Measurements from ENCODE around the gene ZNF608.

The ZNF608 gene

GRCh38 chr5:124714910-124715309 lies 31.5 kb downstream of the ZNF608 start:
- no peak for DNase-seq (ENCODE audit: low read depth)

- DNase-seq (ENCODE audit: low read depth): no peak
Observed at GRCh38 chr5:124713595-124713994, 32.8 kb downstream of the ZNF608 start.

- no peak for DNase-seq (ENCODE audit: low read depth)
Observed at GRCh38 chr5:124712731-124713305, 33.6 kb downstream of the ZNF608 start.

GRCh38 chr5:124708086-124708485 lies 38.4 kb downstream of the ZNF608 start:
- no peak for DNase-seq (ENCODE audit: low read depth)

- no peak for DNase-seq (ENCODE audit: low read depth)
Observed at GRCh38 chr5:124707520-124707919, 38.9 kb downstream of the ZNF608 start.

- DNase-seq (ENCODE audit: low read depth): no peak
Observed at GRCh38 chr5:124706729-124707361, 39.6 kb downstream of the ZNF608 start.

GRCh38 chr5:124706051-124706450 lies 40.4 kb downstream of the ZNF608 start:
- no peak for DNase-seq (ENCODE audit: low read depth)

GRCh38 chr5:124705577-124705976 lies 40.9 kb downstream of the ZNF608 start:
- DNase-seq (ENCODE audit: low read depth): no peak

- DNase-seq (ENCODE audit: low read depth): no peak
Observed at GRCh38 chr5:124704594-124705284, 41.7 kb downstream of the ZNF608 start.

GRCh38 chr5:124703995-124704394 lies 42.4 kb downstream of the ZNF608 start:
- no peak for DNase-seq (ENCODE audit: low read depth)

GRCh38 chr5:124702525-124702924 lies 43.9 kb downstream of the ZNF608 start:
- DNase-seq (ENCODE audit: low read depth): no peak

GRCh38 chr5:124701873-124702425 lies 44.5 kb downstream of the ZNF608 start:
- no peak for DNase-seq (ENCODE audit: low read depth)

GRCh38 chr5:124701016-124701415 lies 45.4 kb downstream of the ZNF608 start:
- no peak for DNase-seq (ENCODE audit: low read depth)

GRCh38 chr5:124700333-124700732 lies 46.1 kb downstream of the ZNF608 start:
- no peak for DNase-seq (ENCODE audit: low read depth)

GRCh38 chr5:124698770-124699169 lies 47.7 kb downstream of the ZNF608 start:
- no peak for DNase-seq (ENCODE audit: low read depth)

GRCh38 chr5:124697933-124698591 lies 48.4 kb downstream of the ZNF608 start:
- DNase-seq (ENCODE audit: low read depth): no peak

GRCh38 chr5:124697501-124697900 lies 48.9 kb downstream of the ZNF608 start:
- DNase-seq (ENCODE audit: low read depth): no peak

GRCh38 chr5:124696898-124697297 lies 49.5 kb downstream of the ZNF608 start:
- no peak for DNase-seq (ENCODE audit: low read depth)

All from GM04503 (cell line).